GM19468 (cell line): ENCODE results near the gene DHX30.
"Not testable (repeated sequence)": the region's sequence is repeated elsewhere in the genome, so short reads cannot be mapped to it uniquely, and the experiment has no call there.

Experiments used
- ATAC-seq: cut with Tn5 transposase; IDR thresholded peaks from one replicate; pipeline ENCODE4 v1.9.1; 2021; ENCODE audit warnings: mild to moderate bottlenecking, moderate library complexity, moderate number of reproducible peaks; ENCODE audit not compliant: unreplicated experiment; ENCODE audit errors: extremely low read depth

DHX30 gene

DNA sequence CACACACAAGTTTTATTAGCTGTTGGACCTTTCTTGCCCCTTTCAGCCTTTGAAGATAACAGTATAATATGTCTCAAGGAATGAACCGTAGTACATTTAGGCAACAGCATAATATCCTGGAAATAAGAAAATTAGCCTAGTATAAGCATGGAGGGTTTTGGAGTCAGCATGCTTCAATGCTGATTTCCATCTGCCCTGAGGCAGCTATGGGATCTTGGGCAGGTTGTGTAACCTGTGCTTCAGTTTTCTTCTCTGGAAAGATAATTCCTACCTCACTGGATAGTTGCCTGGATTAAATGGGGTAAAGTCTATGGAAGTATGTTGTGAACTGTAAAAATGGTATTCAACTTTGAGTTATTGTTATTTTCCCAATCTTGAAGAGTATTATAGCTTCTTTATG, 1.6 kb downstream of the DHX30 start:
- ATAC-seq, result no peak

DNA sequence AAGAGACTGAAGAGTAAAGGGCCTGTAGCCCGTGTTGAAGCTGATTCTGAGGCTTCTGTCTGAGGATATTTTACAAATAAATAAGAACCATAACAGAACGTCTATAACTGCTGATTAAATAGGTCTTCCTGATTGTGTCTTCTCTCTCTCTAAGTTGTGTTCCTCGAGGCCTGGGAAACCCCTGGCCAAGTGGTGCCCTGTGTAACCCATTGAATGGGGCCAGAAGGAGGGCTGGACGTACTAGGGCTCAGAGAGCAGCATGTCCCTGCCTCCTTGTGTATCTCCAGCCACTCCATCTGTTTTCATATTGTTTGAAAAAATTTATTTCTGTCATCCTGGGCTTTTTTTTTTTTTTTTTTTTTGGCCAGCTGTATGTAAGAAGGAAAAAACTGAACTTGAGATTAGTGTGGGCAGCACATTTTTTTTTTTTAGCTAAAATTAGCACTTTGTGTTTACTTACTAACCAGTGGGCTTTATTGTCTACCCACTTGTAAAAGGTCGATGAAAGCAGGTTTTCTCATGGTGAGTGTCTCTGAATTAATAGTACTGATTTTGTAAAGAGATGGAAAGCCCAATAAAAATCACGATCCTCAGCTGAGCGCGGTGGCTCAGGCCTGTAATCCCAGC, 10.7 kb downstream of the DHX30 start:
- no peak for ATAC-seq

DNA sequence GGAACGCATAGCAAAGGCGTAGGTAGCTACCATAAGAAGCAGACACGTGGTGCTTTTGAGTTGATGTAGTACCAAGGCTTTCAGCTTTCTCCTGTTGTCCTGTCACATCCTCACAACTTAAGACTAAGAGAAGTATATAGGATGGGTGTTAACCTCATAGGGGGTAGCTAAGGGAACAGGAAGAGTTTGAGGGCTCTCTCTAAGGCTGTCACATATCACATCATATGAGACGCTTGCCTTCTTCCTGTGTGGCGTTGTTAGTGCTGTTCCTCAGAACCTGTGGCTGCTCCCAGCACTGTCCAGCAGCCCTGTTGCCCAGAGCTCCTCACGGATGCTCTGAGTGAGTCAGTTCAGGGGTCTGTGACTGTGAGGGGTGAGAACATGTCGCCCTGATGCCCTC, 14.7 kb downstream of the DHX30 start:
- no peak for ATAC-seq

DNA sequence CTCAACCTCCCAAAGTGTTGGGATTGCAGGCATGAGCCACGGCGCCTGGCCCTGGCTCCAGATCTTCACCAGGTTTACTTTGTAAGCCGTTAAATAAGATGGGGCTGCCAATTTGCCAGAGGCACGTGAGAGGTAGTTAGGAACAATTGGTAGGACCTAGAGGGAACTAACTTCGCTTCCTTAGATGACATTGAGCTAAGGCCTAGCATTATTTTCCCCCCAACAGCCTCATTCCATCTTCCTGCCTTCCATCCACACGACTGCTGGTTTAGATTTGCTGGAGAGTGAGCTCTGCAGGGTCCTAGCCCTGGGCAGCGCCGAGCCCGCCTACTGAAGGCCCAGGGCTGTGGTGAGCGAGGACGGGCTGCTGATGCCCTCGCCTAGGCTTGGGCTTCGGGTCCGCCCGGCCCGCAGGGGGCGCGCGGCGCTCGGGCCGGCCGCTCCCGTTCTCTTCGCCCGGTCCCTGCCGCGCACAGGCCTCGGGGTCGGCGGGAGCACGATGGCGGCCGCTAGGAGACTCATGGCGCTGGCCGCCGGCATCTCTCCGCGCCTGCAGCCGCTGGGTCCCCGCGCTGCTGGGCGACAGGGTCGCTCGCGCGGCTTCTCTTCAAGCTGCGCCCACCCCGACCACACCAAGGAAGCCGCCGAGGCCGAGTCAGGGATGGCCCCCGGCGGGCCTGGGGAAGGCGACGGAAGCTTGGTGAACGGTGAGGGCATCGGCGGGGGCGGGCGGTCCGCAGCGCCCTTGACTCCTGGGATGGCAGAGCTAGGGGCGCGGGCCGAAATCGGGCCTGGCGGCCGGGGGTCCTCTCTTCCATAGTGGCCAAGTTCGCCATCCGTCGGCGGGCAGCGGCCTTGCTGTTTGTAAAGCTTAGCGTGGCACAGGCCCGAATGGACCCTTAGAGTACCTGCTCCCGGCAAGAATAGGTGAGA, 21.9 kb downstream of the DHX30 start:
- ATAC-seq, result peak; percentile 41

DNA sequence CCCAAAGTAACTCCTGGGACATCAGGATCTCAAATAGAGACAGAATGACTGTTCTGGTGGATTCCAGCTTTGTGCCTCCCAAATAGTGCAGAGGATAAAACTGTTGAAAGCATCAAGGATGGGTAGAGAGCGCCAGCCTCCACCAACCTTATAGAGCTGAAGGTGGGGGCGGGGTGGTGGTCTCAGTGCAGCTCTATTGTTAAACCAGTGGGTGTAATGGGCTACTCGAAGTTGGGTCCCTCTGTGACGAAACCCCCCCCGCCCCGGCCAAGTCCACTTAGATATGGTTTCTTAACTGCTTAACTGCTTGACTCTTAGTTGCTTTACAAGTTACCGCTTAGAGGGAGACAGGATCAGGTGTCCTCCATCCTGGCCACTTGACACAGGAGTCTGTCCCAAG, 22.7 kb downstream of the DHX30 start:
- no peak for ATAC-seq

DNA sequence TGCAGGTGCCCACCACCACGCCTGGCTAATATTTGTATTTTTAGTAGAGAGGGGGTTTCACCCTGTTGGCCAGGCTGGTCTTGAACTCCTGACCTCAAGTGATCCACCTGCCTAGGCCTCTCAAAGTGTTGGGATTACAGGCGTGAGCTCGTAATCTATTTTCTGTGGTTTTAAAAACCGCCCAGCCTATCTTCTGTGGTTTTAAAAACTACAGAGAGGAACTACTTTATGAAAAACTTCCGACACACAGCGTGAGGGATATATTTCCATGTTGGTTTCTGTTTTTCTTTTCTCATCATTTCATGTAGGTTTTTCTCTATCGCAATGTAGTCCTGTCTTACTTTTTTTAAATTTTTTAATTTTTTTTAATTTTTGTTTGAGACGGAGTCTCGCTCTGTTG, 26.5 kb downstream of the DHX30 start:
- ATAC-seq, result not testable (repeated sequence)

DNA sequence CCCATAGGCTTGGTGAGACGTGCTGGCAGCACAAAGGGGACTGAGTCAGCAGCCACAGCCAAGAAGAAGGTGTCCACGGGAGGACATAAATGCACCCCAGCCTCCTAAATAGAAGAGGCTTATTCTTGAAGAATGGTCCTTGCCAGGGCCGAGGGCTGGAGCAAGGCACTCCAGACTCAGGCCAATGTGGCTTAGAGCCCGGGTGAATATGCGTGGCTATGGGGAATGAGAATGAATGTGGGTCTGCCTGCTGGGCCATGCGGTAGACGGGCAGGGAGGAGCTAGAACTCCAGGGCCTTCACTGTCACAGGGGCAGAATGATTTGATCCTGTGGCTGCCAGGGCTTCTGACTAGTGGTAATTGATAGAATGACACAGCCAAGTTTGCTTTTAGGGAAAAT, 34.0 kb downstream of the DHX30 start:
- ATAC-seq, result no peak

DNA sequence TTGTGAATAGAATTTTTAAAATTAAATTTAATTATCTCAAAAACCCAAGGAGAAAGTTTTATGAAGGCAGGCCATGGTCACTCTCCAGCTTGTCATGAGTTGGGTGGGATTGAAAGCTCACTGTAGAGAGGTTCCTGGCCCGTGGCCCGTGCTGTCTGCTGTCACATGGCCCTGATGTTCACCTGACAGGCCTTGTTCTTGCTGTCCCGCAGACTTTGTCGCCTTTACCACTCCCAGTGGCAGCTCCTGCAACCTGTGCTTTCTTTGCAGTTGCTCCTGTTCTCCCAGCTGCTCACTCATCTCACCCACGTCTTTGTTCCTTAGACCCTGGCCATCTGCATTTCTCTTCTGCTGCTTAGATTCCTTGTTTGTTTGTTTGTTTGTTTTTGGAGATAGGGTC, 35.6 kb downstream of the DHX30 start:
- ATAC-seq, result no peak

DNA sequence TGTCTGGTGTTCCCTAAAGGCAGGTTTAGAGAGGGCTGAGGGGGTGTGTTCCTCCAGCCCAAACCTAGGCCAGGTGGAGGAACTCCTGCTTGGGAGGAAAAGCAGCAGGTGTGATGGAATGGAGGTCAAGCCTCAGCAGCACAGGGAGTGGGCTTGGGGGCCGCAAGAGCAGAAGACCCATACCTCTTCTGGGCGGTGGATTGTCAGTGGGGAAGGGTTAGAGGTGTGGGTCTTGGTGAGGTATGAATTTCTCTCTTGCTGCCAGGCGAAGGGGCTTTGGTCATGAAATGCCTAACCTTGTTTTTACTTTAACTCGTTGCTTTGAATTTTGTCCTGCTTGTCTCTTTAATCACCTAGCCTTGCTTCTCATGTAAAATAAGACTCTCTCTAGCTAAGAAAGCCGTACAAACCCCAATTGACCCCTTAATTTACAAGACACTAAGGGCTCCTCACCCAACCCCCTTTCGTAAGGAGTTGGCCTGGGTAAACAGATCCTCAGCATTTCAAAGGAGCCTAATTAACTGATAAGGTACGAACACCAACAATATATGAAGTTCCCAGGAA, 38.9 kb downstream of the DHX30 start:
- no peak for ATAC-seq

DNA sequence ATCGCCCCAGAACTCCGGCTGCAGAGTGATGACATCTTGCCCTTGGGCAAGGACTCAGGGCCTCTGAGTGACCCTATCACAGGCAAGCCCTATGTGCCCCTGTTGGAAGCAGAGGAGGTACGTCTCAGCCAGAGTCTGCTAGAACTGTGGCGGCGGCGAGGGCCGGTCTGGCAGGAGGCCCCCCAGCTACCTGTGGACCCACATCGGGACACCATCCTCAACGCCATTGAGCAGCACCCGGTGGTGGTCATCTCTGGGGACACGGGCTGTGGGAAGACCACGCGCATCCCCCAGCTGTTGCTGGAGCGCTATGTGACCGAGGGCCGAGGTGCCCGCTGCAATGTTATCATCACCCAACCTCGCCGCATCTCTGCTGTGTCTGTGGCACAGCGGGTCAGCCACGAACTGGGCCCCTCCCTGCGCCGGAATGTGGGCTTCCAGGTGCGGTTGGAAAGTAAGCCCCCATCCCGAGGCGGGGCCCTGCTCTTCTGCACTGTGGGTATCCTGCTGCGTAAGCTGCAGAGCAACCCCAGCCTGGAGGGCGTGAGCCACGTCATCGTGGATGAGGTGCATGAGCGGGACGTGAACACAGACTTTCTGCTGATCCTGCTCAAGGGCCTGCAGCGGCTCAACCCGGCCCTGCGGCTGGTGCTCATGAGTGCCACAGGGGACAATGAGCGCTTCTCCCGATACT, 43.4 kb downstream of the DHX30 start:
- ATAC-seq, result no peak

DNA sequence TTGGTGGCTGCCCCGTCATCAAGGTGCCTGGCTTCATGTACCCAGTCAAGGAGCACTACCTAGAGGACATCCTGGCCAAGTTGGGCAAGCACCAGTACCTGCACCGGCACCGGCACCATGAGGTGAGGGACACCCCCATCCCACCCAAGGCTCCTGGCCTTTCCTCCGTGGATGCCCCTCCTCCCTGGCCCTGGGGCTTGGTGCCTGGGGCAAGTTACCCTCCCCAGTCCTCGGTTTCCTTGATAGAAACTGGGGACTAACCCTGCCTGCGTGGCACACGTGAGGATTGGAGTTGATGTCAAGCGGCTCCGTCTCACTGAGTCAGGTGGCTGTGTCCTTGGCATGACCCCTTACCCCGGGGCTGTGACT, 43.9 kb downstream of the DHX30 start:
- no peak for ATAC-seq

DNA sequence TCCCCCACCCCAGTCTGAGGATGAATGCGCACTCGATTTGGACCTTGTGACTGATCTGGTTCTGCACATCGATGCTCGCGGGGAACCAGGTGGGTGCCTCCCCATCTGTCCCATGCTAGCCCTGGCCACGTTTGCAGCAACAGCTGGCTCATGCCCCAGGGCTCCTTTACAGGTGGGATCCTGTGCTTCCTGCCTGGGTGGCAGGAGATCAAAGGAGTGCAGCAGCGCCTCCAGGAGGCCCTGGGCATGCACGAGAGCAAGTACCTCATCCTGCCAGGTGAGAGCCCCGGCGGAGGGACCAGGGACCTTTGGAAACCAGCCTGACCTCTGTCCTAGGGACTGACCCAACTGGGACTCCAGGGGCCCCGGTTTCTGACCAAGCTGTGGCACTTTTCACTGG, 44.3 kb downstream of the DHX30 start:
- ATAC-seq, result no peak

DNA sequence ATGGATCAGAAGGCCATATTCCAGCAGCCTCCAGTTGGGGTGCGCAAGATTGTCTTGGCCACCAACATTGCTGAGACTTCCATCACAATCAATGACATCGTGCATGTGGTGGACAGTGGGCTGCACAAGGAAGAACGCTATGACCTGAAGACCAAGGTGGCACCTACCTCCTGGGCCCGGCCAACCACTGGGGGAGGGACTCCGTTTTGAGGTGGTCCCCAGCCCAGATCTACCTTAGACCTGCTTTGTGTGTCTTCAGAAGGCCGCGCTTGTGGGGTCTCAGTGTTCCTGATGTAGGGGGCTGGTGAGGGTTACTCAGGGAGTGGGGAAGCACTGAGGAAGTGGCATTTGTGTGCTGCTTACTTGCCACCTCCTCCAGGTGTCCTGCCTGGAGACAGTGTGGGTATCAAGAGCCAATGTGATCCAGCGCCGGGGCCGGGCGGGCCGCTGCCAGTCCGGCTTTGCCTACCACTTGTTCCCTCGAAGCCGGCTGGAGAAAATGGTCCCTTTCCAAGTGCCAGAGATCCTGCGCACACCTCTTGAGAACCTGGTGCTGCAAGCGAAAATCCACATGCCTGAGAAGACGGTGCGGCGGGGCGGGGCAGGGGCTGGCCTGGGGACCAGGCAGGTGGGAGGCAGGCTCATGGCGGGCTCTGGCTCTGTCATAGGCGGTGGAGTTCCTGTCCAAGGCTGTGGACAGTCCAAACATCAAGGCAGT, 45.0 kb downstream of the DHX30 start:
- ATAC-seq, result no peak

DNA sequence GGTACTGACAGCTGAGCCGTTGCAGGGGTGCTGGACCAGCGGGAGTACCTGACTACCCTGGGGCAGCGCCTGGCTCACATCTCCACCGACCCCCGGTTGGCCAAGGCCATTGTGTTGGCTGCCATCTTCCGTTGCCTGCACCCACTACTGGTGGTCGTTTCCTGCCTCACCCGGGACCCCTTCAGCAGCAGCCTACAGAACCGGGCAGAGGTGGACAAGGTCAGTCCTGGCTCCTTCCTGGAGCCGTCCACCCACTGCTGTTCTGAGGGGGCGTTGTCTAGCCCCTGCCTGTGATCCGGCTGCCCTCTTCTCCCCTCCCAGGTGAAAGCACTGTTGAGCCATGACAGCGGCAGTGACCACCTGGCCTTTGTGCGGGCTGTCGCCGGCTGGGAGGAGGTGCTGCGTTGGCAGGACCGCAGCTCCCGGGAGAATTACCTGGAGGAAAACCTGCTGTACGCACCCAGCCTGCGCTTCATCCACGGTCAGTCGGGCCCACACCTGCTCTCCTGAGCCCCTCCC, 45.7 kb downstream of the DHX30 start:
- ATAC-seq, result no peak

DNA sequence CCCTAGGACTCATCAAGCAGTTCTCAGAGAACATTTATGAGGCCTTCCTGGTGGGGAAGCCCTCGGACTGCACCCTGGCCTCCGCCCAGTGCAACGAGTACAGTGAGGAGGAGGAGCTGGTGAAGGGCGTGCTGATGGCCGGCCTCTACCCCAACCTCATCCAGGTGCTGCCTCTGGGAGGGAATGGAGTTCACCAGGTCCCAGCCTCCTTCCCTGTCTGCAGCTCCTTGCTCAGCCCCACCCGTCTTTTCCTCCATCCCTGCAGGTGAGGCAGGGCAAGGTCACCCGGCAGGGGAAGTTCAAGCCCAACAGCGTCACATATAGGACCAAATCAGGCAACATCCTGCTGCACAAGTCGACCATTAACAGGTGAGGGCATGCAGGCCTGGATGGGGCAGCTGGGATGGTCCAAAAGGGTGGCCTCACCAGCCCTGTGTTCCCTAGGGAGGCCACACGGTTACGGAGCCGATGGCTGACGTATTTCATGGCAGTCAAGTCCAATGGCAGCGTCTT, 46.3 kb downstream of the DHX30 start:
- ATAC-seq, result no peak

DNA sequence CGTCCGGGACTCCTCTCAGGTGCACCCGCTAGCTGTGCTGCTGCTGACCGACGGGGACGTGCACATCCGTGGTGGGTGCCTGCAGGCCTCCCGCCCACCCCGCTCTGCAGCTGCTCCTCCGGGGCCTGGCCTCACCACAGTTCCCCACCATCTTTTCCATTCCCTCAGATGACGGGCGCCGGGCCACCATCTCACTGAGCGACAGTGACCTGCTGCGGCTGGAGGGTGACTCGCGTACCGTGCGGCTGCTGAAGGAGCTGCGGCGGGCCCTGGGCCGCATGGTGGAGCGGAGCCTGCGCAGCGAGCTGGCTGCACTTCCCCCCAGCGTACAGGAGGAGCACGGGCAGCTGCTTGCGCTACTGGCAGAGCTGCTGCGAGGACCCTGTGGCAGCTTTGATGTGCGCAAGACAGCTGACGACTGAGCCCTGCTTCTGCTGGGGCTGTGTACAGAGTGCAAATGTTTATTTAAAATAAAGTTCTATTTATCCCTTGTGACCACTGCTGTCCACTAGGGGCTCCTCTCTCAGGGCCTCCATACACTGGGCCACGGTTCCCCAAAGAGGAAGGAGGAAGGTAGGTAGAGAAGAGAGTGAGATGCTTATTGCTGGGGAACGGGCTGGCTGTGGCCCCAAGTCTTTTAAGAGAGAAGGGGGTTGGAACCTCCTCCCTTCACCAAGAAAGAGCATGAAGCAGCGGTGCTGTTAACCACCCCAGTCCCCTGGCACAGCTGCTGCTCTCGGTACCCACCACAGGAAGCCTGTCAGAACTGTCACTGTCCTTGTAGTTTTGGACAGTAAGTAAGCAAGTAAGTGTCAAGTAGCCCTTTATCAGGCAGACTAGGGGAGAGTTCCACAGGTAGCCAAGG, 47.0 kb downstream of the DHX30 start:
- ATAC-seq, result no peak

DNA sequence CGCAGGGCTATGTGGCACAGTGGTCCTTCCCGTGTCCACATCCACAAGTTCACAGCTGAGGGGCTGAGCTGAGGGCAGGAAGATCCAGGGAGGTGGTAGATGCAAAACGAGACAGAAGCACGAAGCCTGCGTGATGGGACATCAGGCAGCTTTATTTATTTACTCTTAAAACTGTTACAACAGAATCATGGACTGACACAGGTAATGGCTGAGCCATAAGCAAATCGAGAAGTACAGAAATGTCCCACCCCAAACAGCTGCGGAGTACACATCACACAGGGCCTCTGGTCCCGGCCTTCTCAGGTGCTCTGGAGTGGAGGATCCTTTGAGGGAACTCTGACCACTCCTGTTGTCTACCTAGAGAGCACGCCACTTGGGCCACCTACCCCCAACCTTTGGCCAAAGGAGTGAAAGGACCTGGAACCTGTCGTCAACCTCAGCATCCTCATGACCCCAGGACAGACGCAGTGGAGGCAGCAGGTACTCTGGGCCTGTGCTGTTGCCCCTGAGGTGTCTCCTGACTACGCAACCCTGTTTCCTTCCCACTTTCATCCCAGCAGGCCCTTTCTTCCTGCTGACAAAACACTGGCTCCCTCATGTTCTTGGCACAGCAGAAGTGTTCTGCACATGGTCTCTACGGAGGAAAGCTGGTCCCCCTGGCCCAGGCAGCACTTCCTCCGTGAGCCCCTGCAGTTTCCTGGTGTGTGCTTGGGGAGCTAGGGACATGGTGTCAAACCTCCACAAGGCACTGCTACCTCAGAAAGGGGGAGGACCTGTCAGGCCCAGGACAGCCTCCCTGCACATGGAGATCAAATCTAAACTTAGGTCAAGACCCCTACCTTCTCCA, 47.8 kb downstream of the DHX30 start:
- ATAC-seq, result no peak
